Activated CD4-positive, alpha-beta T cell treated with anti-CD3 and anti-CD28 coated beads, Interleukin-2, Interleukin-4, amounts not matched to agents 100 ng/mL and 50 ng/mL, durations not matched to agents 16 hours and 8 hours (primary cell): ENCODE data around the gene GOLGA7B.

Source experiments
- DNase-seq: peaks from one replicate; pipeline ENCODE4 v3.0.0-alpha.2; 2020; ENCODE audit warnings: low spot score

The GOLGA7B gene

DNA sequence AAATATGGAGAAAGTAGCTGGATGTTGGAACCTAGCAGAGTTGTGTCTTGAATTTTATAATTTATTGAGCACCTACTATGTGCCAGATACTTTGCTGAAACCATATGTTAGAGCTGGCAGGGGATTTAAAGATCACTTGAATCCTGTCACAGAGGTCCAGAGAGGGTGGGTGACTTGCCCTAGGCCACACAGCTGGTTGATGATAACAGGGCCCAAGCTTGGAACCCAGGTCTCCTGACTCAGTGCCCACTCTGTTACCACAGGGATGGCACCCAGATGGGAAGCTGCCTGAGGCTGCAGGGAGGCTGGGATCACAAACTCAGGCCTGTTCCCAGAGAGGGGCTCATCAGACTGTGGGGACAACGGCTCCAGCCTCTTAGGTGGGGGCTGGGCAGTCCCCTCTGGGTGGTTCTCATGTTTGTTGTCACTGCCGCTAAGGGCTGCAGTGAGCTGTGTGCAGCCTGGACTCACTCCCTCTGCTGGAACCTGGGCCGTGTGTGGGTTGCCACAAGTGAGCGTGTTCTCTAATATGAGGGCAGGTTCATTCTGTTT, 18.6 kb downstream of the GOLGA7B start:
- DNase-seq = no peak

GRCh38 chr10:97869091-97870042, 19.7 kb downstream of the GOLGA7B start:
- DNase-seq = peak; percentile 93

GRCh38 chr10:97870990-97871389, 21.3 kb downstream of the GOLGA7B start:
- DNase-seq = no peak

GRCh38 chr10:97873569-97873968, 23.9 kb downstream of the GOLGA7B start:
- DNase-seq = no peak

- DNase-seq = no peak
Measured at GRCh38 chr10:97874332-97874731, 24.7 kb downstream of the GOLGA7B start.

DNA sequence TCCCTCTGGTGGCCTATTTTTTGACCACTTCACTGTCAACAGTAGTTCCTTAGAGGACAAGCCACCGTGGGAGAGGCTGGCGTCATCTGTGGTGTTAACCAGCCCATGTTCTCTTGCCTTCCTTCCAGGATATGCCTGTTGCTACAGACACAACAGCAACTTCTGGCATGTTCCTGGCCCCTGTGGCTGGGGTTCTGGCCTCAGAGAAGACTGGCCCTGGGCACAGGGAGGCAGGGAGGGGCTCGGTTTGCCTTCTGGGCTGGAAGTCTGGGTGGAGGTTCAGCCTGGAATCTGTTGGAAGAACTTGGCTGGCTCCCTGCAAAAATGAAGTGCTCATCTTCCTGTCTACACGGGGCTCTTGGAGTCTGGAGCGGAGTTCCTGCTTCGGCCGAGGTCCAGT, 25.7 kb downstream of the GOLGA7B start:
- no peak for DNase-seq

DNA sequence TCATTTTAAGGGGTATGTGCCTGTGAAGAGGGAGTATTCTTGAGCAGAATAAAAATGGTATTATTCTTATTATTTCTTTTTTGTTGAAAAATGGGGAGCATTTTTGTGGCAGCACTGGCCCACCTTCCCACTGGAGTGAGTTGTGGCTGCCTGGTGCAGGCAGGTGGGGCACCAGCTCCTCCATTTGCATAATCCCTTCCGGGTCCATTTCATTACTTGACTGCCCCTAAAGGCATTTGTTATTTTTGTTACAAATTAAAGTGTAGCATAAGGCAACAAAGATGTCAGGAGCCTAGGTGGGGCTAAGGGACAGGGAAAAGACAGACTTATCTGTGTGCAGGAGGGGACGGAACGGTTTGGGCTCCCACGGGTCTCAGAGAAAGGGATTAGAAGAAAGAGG, 26.8 kb downstream of the GOLGA7B start:
- DNase-seq = no peak

DNA sequence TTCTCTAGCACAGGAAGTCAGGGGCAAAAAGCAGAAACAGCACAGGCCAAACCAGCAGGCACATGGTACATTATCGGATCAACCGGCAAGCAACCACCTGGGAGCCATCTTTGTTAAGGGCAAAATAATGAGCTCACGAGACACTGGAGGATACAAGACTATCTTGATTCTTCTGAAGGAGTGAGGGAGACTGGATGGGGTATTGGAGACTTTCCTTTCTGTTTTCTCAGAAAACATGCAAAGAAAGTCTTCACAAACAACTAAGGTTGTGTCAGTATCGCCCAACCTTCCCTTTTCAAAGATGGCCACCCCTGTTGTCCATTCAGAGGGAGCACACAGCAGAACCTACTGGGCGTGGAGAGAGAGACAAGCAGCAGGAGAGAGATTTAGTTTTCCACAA, 29.6 kb downstream of the GOLGA7B start:
- no peak for DNase-seq

DNA sequence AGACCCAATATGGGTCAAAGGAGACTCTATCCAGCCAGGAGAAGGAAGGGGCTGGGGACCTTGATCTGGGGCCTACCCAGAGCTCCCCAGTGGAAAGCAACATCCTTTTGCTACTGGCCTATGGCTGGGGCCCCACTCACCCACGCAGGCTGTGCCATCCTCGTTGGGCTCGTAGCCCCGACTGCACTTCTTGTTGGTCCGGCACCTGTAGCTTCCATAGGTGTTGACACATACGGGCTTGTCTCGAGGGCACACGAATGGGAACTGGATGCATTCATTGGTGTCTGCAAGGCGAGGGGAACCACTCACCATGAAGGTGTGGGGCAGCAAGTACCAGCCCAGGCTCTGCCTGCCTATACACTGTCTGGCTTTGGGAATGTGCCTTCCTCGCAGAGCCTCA, 30.5 kb downstream of the GOLGA7B start:
- no peak for DNase-seq

DNA sequence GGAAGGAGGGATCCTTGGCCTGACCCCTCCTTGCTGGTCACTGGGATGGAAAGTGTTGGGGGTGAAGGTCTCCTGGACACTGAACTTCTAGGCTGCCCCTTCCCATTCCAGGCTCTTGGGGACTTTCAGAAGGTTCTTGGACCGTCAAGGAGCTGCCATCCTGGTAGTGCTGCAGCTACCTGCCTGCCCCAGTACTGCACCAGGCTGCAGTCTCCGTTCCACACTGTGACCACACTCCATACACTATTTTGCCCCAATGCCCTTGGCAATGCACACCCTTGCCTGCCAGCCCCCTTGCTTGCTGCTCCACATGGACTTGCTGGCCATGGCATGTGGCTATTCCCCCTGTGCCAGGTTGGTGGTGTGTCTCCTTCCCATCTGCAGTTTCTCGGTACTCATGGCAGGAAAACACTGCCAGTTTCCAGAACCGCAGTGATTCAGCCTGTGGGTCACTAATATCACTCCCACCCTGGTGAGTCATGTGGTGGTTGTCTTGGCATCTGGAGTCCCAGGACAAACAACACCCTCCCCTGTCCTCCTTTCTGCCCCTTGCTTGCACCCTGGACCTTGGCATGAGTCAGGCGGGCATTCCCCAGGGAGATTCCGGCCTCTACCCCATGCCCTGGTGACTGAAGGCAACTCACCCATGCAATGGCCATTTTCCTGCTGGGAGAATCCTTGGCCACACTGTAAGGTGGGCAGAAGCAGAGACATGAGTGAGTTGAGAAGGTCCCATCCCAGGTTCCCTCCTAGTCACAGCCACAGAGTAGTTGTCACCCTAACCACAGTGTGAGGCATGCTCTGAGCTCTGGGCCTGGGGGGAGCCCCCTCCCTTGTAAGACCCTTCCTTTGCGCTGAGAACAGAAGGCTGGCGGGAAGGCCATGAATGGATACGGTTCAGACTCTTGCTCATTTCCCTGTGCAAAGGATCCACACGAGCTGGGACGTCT, 32.8 kb downstream of the GOLGA7B start:
- no peak for DNase-seq

DNA sequence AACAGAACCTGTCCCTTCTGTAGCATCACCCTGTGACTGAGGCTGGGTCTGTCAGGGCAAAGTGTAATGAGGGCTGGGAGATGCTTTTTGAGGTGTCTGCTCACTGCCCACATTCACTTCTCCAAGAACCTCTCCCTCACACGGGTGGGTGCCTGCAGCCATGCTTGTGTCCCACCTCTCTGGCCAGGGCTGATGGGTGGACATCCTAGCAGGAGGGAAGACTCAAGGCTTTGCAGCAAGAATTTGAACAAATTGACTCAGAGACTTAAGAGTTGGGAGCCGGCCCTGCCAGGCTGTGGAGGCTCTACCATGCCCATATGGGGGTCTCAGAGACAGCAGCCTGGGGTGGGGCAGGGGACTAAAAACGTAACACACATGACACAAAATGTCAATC, 33.4 kb downstream of the GOLGA7B start:
- DNase-seq = no peak

GRCh38 chr10:97886286-97886685, 36.6 kb downstream of the GOLGA7B start:
- no peak for DNase-seq

DNA sequence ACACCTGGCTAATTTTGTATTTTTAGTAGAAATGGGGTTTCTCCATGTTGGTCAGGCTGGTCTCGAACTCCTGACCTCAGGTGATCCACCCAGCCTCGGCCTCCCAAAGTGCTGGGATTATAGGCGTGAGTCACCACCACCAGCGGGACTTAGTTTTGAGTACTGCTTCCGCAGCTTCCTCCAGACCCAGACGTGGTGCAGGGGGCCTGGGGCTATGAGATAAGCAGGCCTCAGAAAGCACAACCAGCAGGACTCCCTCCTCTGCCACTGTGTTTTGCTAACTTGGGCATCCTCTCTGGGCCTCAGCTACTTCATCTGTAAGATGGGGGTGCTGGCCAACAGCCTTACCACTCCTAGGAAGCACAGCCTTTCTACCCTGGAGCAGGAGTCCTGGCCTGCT, 37.8 kb downstream of the GOLGA7B start:
- no peak for DNase-seq

DNA sequence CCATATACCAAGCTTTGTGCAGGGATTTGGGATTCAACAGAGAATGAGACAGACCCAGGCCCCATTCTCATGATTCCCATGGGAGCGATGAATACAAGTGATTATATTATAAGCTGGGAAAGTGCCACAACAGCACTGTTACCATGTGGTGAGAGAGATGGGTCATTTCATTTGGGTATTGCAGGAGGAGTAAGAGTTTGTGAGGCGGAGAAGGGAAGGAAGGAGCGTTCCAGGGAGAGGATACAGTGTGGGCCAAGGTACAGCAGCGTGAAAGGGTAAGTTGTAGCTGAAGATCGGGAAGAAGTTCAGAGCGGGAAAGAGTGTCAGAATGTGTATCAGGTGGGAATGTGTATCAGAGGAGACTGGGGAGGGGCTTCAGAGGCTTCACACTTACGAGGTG, 38.5 kb downstream of the GOLGA7B start:
- no peak for DNase-seq

GRCh38 chr10:97888641-97889262, 39.1 kb downstream of the GOLGA7B start:
- no peak for DNase-seq

DNA sequence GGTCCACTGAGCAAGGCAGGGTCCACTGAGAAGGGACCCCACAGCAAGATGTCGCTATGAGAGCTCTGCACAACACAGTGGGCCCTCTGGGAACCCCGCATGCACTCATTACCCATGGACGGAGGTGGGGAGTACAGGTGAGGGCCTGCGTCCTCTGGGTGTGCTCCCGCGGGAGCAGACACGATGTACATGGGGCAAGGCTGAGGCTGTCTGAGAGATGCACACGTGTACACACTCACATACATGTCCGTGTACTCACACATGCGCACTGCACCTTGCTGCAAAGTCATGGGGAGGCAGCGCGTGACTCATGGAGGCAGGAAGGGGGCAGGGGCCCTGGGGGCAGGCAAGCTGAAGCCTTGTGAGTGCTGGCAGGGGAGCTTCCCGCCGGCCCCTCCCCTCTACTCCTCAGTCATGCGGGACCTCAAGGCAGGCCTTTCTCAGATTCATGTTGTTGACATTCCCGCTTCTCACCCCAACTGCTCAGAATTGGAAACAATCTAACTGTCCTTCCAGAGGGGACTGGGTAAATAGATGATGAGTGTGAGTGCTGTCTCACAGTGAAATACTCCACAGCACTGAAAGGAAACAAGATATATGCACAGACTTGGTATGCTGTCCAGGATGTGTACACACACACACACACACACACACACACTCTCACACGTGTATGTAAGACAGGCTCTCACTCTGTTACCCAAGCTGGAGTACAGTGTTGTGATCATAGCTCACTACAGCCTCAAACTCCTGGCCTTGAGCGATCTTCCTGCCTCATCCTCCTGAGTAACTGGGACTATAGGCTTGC, 40.0 kb downstream of the GOLGA7B start:
- DNase-seq = peak; percentile 11

- DNase-seq = no peak
Measured at GRCh38 chr10:97891497-97892167, 42.0 kb downstream of the GOLGA7B start.

GRCh38 chr10:97892506-97892905, 42.9 kb downstream of the GOLGA7B start:
- no peak for DNase-seq

DNA sequence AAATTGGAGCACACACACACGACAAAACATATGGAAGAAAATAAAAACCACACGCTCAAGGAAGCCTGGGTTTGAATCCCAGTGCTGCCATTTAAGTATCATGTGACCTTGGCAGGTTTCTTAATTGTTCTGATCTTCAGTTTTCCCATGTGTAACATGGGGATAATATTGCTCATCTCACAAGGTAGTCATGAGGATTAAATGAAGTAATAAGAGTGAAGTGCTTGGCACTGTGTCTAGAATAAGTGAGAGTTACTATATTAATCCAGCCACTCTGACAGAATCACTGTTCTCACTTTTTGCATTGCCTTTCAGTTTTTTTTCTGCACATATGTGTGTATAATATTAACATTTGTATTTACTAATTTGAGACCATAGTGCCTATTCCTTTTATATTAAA, 43.3 kb downstream of the GOLGA7B start:
- no peak for DNase-seq

- no peak for DNase-seq
Measured at GRCh38 chr10:97894092-97894491, 44.4 kb downstream of the GOLGA7B start.

GRCh38 chr10:97895084-97895483, 45.4 kb downstream of the GOLGA7B start:
- DNase-seq = no peak
